LNCAP (cell line): Measurements from ENCODE around the gene BCAS3.

Experiments used
- TF ChIP-seq, protein P1 (sequence below): fragments of 450-650 bp; IDR thresholded peaks from 2 replicates; pipeline ENCODE4 v1.5.1; 2017; ENCODE audit warnings: mild to moderate bottlenecking

BCAS3 gene

DNA sequence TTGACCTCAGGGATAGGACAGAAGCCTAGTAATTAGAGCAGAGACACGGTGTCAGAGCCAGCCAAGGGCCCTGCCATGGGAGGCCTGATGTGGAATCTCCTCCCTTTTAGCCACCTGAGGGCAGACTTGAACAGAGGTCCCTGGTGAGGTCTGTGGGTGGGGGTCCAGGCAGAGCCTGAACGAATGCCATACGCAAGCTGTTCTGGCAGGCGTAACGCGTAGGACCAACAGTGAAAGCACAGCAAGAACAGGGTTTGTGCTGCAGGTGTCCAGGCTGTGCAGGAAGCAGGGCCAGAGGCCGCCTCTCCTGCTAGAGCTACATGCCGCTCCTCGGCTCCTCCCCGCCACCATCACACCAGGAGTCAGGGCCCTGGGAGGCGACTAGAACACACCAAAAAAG lies 640.1 kb downstream of the BCAS3 start:
- TF ChIP-seq, protein P1, sequence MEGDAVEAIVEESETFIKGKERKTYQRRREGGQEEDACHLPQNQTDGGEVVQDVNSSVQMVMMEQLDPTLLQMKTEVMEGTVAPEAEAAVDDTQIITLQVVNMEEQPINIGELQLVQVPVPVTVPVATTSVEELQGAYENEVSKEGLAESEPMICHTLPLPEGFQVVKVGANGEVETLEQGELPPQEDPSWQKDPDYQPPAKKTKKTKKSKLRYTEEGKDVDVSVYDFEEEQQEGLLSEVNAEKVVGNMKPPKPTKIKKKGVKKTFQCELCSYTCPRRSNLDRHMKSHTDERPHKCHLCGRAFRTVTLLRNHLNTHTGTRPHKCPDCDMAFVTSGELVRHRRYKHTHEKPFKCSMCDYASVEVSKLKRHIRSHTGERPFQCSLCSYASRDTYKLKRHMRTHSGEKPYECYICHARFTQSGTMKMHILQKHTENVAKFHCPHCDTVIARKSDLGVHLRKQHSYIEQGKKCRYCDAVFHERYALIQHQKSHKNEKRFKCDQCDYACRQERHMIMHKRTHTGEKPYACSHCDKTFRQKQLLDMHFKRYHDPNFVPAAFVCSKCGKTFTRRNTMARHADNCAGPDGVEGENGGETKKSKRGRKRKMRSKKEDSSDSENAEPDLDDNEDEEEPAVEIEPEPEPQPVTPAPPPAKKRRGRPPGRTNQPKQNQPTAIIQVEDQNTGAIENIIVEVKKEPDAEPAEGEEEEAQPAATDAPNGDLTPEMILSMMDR = no peak

DNA sequence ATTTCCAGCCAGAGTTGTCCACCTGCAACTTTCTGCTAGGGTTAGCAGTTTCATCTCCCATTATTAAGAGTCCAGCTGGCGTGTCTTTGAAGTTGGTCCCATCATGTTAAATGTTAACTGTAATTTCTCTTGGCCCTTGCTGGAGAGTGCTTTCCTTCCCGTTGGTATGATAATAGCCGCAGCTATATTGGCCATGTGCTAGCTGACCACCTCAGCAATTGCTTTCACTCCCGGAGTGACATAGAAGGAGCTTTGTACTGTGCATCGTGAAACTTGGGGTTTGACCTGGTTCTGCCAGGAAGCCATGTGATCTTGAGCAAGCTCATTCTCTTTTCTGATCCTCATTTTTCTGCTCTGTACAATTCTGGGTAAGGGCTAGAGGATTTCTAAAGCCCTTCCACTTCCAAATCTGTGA lies 641.0 kb downstream of the BCAS3 start:
- TF ChIP-seq, protein P1 = no peak

DNA sequence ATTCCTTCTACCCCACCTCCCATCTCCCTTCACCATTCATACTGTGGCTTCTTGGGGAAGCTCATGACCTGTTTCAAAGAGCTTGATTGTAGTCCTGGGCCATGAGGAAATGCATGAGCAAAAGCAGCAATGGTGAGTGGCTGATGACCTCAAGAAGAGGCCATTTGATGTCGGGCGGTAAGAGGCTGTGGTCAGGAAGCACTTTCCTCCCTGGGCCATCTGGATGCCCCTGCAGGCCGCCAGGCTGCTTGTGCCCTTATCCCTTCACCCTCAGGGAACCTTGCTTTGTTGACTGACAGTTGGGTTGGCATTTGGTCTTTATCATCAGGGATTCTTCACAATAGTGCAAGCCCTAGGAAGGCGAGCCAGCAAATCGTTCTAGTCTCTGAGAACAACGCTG lies 643.7 kb downstream of the BCAS3 start:
- TF ChIP-seq, protein P1 = no peak

DNA sequence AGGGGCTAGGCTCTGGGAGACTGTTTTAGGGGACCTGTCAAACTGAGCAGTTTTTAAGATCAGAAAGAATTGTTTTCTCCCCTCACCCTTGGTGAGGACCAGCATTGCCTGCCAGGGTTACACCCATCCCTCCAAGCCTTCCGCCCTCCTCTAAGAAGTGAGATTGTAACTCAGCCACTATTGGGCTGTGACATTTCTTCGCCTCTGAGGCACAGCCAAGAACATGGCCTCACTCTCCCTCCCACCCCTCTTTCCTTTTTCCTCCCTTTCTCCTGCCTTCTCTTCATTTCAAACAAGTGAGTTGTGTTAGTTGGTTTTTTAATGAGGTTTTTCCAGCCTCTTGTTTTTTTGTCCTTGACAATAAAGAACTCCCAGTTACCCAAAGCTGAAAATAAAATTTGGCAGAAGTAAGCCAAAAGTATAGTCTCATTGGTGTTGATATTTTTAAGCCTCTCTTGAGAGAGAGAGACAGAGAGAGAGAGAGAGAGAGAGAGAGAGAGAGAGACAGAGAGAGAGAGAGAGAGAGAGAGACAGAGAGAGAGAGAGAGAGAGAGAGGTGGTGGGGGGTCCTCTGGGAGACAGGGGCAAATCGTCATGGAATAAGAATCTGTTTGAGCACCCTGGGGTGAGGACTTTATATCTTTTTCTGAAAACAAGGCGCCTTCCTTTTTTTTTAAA lies 644.8 kb downstream of the BCAS3 start:
- TF ChIP-seq, protein P1 = no peak

DNA sequence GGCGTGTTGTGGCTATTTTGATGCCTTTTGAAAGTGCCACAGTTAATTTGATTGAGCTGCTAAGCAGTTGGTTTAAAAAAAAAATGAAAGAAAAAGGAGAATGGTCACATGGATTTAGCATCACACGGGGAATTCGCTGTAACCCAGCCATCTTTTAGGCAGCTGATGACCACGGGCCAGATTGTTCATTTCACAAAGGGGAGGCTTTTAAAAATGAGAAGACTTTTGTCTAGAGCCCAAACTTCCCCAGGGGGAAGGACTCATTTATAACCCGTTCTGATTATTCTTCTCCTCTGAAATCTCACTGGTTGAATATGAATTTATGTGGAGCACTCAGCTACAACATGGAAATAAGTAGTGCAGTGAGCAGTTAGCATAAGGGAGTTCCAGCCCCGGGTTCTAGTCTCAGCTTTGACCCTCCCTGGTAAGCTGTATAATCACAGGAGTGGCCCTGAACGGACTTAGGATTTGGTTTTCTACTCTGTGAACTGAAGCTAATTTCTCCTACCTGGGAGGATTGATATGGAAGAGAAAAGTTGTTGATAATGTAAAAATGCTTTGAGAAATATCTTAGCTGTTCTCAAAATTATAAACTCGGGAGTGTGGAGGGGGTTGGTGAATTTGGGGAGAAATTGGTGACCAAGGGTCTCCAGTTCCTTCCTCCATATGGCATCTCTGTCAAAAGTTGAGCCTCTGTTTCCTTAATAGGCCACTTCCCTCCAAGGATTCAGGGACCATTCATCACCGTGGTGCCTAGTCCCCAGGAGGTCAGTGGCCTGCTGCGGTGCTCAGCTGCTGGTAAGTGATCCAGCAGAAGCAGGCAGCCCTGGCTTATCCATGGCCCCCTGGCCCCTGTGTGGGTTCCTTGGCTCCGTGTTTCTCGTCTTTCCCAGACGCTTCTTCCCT lies 645.6 kb downstream of the BCAS3 start:
- TF ChIP-seq, protein P1 = no peak

DNA sequence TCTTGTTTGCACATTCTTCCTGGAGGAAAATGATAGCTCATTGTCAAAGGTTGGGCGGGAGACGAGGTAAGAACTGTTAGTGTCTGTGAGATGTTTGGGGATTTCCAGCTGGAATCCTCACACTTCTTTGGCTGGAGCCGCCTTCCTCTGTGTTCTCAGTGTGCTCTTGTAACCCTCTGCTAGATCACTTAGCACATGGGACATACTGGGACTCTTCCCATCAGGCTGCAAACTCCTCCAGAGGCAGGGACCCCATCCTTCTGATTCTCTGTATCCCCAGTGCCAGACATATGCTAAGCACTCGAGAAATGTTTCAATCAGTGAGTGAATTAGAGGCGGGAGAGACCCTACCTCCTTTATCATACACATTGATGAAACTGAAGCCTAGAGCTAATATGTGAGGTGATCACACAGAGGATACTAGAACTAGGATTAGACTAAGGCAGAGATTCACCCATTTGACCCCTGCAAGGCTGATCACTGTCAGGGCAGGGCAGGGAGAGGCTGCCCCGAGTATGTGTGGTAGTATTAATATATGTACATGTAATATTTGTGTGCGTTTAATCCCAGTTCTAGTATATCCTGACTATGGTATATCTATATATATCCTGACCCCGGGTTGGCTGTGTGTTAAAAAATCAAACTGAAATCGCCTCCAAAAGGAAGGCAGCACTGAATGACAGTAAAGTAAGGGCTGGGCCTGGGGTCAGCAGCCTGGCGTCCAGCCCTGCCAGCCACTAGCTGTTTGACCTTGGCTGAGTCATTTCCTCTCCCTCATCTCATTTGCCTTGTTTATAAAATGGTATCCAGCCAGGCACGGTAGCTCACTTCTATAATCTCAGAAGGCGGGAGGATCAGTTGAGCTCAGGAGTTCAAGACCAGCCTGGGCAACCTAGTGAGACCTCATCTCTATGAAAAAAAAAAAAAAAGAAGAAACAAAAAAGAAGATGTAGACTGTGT lies 646.5 kb downstream of the BCAS3 start:
- TF ChIP-seq, protein P1 = no peak

DNA sequence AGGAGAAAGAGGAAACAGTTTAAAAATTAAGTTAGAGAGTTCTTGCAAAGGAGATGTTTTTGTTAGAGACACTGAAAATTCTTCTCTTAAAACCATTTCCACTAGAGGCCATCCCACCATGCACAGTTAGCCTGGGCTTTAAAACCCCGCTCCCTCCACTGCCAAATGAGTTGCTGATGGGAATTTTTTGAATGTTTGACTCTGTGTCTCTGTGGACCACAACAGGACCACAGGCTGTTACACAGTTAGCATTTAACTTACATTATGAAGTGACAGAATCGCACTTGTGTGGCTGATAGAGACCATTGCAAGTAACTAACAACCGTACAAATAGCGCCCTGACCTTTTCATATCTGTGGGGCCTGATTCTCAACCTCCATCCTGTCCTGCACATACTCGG lies 647.3 kb downstream of the BCAS3 start:
- TF ChIP-seq, protein P1 = no peak
